Cardiac fibroblast (primary cell): ENCODE measurements around the gene ELK3.

Experiments used
- DNase-seq, 2 donors: peaks; one replicate each; pipeline versions ENCODE4 v3.0.0 to v3.0.0-alpha.2; 2010; ENCODE audit warnings: low read depth in 2 of 2
- H3K4me3 ChIP-seq, 2 donors: replicated peaks in 1 of 2; 1 replicate in 1 of 2; 2 replicates in 1 of 2; pipeline ENCODE4 v1.5.1; 2011; ENCODE audit warnings: low read depth in 2 of 2, low read length in 2 of 2, mild to moderate bottlenecking in 2 of 2, moderate library complexity in 1 of 2
- TF ChIP-seq, protein P1 (sequence below): IDR thresholded peaks from one replicate; pipeline ENCODE4 v1.5.1; 2011; ENCODE audit warnings: low read depth, mild to moderate bottlenecking, low read length, inconsistent platforms

Gene ELK3

DNA sequence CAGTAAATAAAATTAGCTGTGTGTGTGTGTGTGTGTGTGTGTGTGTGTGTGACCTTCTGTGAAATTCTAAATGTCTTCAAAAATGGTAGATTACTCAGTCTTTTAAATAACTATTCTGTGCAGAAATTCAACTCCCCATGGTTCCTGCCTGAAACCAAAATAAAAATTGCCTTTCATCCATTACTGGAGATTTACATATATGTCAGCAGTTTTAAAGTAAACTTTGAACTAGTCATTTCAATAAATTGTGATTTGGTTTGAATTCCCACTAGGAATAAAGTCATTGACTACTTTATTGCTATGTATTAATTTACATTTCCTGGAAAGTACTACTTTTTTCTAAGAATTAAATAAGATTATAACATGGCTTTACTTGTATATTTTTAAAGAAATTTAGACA lies 5.3 kb downstream of the ELK3 start:
- TF ChIP-seq, protein P1, sequence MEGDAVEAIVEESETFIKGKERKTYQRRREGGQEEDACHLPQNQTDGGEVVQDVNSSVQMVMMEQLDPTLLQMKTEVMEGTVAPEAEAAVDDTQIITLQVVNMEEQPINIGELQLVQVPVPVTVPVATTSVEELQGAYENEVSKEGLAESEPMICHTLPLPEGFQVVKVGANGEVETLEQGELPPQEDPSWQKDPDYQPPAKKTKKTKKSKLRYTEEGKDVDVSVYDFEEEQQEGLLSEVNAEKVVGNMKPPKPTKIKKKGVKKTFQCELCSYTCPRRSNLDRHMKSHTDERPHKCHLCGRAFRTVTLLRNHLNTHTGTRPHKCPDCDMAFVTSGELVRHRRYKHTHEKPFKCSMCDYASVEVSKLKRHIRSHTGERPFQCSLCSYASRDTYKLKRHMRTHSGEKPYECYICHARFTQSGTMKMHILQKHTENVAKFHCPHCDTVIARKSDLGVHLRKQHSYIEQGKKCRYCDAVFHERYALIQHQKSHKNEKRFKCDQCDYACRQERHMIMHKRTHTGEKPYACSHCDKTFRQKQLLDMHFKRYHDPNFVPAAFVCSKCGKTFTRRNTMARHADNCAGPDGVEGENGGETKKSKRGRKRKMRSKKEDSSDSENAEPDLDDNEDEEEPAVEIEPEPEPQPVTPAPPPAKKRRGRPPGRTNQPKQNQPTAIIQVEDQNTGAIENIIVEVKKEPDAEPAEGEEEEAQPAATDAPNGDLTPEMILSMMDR: no peak
- DNase-seq: no peak
- H3K4me3 ChIP-seq: no peak overlapping the region

DNA sequence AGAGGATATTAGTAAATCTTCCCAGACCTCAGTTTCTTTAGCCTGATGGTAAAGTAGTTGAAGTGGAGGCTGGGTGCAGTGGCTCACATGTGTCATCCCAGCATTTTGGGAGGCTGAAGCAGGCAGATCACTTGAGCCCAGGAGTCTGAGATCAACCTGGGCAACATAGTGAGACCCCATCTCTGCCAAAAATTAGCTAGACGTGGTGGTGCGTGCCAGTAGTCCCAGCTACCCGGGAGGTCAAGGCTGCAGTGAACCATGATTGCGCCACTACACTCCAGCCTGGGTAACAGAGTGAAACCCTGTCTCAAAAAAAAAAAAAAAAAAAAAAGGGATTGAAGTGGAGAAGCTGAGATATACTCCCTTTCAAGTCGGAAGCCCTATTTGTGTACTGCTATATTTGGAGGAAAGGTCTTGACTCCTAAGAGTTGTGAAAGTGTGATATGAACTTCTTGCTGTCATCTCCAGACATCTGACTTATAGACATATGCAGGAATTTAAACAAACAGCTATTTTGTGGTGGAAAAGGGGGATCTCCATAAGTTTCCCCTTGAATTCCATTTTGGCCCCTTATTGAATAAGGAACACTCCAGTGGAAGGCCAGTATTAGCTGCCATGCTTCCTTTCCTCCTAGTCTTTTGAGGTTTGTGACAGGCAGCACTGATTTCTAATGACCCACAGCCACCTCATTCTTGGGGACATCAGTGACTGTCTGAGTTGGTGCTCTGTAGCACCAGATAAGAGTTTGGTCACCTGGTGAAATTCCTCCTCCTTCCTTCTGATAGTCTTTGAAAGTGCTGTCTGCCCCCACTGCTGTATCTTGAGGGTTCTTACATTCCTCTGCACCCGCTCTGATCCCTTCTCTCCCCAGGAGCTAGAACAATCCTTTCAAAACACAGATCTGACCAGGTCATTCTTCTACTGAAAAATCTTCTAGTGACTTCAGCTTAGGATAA lies 7.4 kb downstream of the ELK3 start:
- H3K4me3 ChIP-seq: no peak overlapping the region
- TF ChIP-seq, protein P1: no peak
- no peak for DNase-seq

DNA sequence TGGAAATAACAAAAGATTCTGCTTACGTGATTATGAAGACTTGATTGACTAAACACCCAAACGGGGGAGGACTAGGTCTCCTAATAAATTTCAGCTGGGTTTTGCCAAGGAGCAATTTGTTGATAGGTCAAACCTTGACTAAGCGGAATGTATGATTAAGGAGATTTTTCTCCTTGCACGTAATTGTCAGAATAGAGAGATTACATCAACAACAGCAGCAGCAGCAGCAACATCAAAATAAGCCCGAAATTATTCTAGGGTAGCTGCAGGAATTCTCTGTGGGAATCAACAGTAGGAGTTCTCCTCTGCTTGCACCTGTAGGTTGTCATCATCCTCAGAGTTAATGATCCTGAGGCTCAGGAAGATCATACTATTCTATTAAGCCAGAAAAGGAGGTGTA lies 10.2 kb downstream of the ELK3 start:
- TF ChIP-seq, protein P1: no peak
- H3K4me3 ChIP-seq: no peak overlapping the region
- DNase-seq: no peak

- no peak overlapping the region for H3K4me3 ChIP-seq
- TF ChIP-seq, protein P1: no peak
- no peak for DNase-seq
These were observed 11.7 kb downstream of the ELK3 start for GRCh38 chr12:96205908-96206307.

GRCh38 chr12:96206936-96207662 lies 12.9 kb downstream of the ELK3 start:
- no peak for DNase-seq
- TF ChIP-seq, protein P1: no peak
- no peak overlapping the region for H3K4me3 ChIP-seq

DNA sequence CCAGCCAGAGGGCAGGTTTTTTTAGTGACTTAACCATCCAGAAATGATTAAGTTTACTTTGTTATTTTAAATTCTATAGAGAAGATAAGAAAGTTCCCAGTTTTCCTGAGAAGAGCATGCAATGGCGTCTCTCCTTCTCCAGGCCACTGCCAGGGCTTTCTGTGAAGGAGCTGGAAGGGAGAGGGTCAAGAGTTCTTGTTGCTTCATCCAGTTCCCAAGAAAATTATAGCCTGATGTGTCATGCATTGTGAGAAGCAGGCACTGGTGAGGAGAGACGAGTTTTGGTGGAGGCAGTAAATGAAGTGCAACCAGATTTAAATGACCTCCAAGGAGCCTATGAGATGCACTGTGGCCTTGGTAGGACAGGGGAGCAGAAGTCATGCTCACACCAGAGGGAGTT lies 14.2 kb downstream of the ELK3 start:
- no peak overlapping the region for H3K4me3 ChIP-seq
- TF ChIP-seq, protein P1: no peak
- DNase-seq: peak; percentile 85 to 90
